ENCODE results near the gene SYNE1.
"Not testable (repeated sequence)": the region's sequence is repeated elsewhere in the genome, so short reads cannot be mapped to it uniquely, and the experiment has no call there.

SYNE1 gene

GRCh38 chr6:152630832-152631231, 6.3 kb downstream of the SYNE1 start:
- no peak for DNase-seq (ENCODE audit: low spot score)

- no peak for DNase-seq (ENCODE audit: low spot score)
These were observed 11.9 kb downstream of the SYNE1 start for GRCh38 chr6:152625213-152625612.

DNA sequence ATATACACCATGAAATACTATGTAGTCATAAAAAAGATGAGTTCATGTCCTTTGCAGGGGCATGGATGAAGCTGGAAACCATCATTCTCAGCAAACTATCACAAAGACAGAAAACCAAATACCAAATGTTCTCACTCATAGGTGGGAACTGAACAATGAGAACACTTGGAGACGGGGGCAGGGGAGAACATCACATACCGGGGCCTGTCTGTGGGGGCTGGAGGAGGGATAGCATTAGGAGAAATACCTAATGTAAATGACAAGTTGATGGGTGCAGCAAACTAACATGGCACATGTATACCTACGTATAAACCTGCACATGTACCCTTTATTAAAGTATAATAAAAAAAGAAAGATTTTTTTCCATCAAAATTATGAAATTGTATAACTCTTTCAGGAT, 22.4 kb downstream of the SYNE1 start:
- not testable (repeated sequence) for DNase-seq (ENCODE audit: low spot score)

DNA sequence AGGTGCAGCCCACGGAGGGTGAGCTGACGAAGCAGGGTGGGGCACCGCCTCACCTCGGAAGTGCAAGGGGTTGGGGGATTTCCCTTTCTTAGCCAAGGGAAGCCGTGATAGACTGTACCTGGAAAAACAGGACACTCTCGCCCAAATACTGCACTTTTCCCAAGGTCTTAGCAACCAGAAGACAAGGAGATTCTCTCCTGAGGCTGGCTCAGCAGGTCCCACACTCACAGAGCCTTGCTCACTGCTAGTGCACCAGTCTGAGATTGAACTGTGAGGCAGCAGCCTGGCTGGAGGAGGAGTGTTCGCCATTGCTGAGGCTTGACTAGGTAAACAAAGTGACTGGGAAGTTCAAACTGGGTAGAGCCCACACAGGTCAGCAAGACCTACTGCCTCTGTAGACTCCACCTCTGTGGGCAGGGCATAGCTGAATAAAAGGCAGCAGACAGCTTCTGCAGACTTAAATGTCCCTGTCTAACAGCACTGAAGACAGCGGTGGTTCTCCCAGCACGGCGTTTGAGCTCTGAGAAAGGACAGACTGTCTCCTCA, 28.0 kb downstream of the SYNE1 start:
- DNase-seq (ENCODE audit: low spot score) = no peak

GRCh38 chr6:152605941-152606340, 31.2 kb downstream of the SYNE1 start:
- DNase-seq (ENCODE audit: low spot score) = peak; percentile 11

DNA sequence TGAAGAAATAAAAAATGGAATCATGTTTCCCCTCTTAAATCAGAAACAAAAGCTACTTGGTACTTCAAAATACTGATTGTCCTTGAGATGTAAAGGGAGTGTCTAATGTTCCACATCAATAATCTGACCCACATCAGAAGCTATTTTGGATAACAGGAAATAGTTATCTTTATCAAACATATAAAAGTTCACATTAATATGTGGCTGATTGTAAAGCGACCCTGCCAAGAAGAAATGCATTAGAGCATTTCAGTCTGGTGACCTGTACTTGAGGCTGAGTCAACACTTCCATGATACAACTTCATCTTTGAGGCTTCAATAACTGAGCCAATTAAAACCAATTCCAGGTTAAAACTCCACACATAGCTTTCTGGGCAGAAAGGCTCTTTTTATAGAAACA, 31.8 kb downstream of the SYNE1 start:
- DNase-seq (ENCODE audit: low spot score) = peak; percentile 28

- no peak for DNase-seq (ENCODE audit: low spot score)
These were observed 33.3 kb downstream of the SYNE1 start for GRCh38 chr6:152603911-152604310.

DNA sequence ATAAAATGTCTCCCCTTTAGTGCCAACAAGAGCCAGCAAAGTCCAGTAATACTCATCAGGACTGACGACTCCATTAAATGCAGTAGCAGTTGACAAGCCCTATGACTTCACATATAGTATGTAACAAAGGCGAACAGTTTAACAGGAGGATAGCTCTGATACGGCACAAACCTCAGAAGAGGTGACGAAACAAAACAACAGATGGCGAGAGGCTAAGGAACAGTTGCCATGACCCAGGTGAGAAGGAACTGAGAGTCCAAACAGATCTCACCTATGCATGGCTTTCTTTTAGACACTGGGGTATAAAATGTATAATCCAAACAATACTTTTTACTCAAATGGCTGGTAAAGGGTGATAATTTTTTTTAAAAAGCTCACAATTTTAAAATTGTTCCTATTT, 37.1 kb downstream of the SYNE1 start:
- DNase-seq (ENCODE audit: low spot score) = no peak

- DNase-seq (ENCODE audit: low spot score) = no peak
These were observed 38.1 kb downstream of the SYNE1 start for GRCh38 chr6:152598901-152599537.

DNA sequence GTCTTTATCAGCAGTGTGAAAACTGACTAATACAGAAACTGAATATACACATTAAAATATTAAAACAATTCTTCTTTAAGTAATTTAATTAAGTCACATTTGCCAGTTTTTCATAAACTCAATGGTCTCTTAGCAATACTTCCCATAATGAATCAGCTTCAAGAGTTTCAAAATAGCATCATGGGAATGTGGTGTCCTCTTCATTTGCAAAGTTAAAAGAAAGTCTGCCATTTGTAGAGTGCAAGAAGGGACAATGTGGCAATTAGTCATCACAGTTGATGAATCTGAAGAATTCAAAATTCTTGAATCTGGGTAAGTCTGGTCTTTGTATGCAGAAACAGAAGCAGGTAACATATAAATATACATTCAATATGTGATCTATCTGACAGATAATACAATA, 38.7 kb downstream of the SYNE1 start:
- peak; percentile 8 for DNase-seq (ENCODE audit: low spot score)

- DNase-seq (ENCODE audit: low spot score) = no peak
These were observed 40.4 kb downstream of the SYNE1 start for GRCh38 chr6:152596726-152597125.

GRCh38 chr6:152595499-152595898, 41.7 kb downstream of the SYNE1 start:
- DNase-seq (ENCODE audit: low spot score) = peak; percentile 24

DNA sequence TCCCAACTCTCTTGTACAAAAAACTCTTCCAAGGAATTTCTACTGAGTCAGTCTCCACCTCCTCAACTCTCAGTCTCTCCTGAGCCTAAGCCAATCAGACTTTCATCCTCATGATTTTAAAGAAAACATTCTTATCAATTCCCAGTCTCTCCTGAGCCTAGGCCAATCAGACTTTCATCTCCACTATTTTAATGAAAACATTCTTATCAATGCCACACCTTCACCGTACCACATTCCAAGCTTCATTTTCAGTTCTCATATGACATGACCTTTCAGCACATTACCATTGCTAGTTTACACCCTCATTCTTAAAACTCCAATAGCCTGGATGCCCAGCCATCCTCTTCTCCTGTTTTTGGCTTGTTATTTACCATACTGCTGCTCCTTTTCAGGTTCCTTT, 42.5 kb downstream of the SYNE1 start:
- DNase-seq (ENCODE audit: low spot score) = no peak

GRCh38 chr6:152588456-152588855, 48.7 kb downstream of the SYNE1 start:
- DNase-seq (ENCODE audit: low spot score) = no peak

- no peak for DNase-seq (ENCODE audit: low spot score)
These were observed 49.7 kb downstream of the SYNE1 start for GRCh38 chr6:152587473-152587872.

GRCh38 chr6:152585236-152585635, 51.9 kb downstream of the SYNE1 start:
- DNase-seq (ENCODE audit: low spot score) = no peak

GRCh38 chr6:152583888-152584287, 53.3 kb downstream of the SYNE1 start:
- DNase-seq (ENCODE audit: low spot score) = no peak

DNA sequence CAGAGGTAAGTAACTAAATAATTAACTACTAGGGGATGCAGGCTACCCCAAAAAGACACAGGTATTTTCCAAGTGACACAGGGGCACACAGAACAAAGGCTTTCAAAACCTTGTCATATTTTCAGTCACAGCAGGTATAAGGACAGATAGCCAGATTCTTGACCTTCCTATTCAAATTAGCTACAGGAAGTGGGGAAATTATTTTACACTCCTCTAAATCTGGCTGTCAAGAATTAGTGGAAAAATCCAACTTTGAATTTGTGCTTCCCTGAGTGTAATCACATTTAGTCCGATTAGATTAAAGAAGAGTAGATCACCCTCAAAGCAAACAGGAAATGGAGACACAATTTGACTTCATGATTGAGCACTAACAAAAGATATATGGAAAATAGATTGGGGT, 60.6 kb downstream of the SYNE1 start:
- no peak for DNase-seq (ENCODE audit: low spot score)

GRCh38 chr6:152575621-152576150, 61.5 kb downstream of the SYNE1 start:
- peak; percentile 54 for DNase-seq (ENCODE audit: low spot score)

GRCh38 chr6:152575161-152575560, 62.0 kb downstream of the SYNE1 start:
- no peak for DNase-seq (ENCODE audit: low spot score)

GRCh38 chr6:152573762-152574161, 63.4 kb downstream of the SYNE1 start:
- no peak for DNase-seq (ENCODE audit: low spot score)

DNA sequence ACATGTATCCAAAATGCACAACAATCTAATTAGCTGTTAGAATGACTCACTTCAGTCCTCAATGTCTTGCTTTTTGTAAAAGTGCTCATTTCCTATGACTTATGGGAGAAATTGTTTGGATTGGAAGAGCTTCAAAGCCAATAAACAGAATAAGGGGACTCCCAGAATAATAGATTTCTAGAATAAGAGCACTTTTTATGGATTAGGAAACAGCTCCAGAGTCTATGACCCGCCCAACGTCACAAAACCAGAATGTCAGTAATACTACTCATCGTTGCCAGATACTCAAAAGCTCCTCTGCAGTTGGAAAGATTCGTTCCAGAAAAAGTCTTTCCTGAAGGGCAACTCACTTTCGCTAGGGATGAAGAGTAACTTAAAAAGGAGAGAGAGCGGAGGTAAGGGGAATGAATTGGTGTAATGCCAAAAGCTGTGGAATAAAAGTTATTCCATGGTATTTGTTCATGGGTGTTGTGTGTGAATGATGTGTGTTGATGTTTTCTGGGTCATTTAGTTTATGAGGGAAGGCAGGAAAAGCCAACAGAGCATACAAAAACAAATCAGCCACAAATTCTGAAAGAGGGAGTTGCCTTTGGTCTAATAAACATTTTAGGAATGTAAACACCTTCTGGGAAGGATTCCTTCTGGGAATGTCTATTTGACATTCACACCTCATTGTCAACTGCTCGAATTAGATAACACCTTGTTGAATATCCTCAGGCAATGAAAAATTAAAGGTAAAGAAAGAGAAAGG, 64.6 kb downstream of the SYNE1 start:
- DNase-seq (ENCODE audit: low spot score) = no peak

DNA sequence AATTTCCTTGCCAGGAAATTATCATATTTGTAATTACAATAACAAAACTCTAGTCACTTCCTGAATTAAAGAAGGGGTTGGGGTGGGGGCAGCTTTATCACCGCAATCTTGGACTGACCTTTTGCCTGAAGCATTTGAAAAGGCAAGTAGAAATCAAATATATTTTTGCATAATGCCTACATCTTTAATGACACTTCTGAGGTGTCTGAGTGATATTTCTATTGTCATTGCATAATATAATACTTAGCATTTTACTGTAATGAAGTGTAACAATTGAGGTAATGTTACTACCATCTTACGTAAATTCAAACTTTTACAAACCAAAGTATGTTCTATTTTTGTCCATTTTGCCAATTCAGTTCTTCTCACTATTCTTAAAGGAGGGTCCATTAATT, 65.2 kb downstream of the SYNE1 start:
- DNase-seq (ENCODE audit: low spot score) = no peak

Measured in GM03348 (cell line).